Mucosa of descending colon (tissue), 3 donors: ENCODE data around the gene SDCCAG8. TPM values are rescaled to one million over a fixed set of nuclear protein-coding genes. Genes with fewer than 3 reads are reported as not detected.

Experiments used
- ATAC-seq: fragments of 200-7000 bp; cut with Tn5 transposase; one replicate; pipeline ENCODE4 v1.9.1; 2020; ENCODE audit warnings: mild to moderate bottlenecking, moderate library complexity
- DNase-seq, 3 donors: peaks; one replicate each; pipeline ENCODE4 v3.0.0-alpha.2; 2020
- H3K36me3 ChIP-seq: fragments of 200-600 bp; one replicate; pipeline ENCODE4 v1.8.0; 2021; ENCODE audit warnings: low read depth, mild to moderate bottlenecking
- H3K4me1 ChIP-seq: fragments of 200-600 bp; one replicate; pipeline ENCODE4 v1.8.0; 2021; ENCODE audit warnings: low read depth, mild to moderate bottlenecking
- H3K4me3 ChIP-seq: fragments of 200-600 bp; one replicate; pipeline ENCODE4 v1.8.0; 2021; ENCODE audit warnings: mild to moderate bottlenecking
- H3K9me3 ChIP-seq: fragments of 200-600 bp; one replicate; pipeline ENCODE4 v1.8.0; 2021; ENCODE audit warnings: mild to moderate bottlenecking
- intact Hi-C, 2 donors: fragments of 100-400 bp; cut with DNase I in 1 of 2; cut with micrococcal nuclease in 1 of 2; formaldehyde crosslinking; loops; one replicate each; pipeline versions ENCODE4 v1.11.0 to v1.11.1; 2022; cut with DNase I, micrococcal nuclease
- total RNA-seq, 3 donors: library from RNA; stranded (reverse); fragmentation: NEBNext Ultra II Directional in 2 of 3; extraction: Animal tissue kit (Norgen Biotek cat#: 25700) in 2 of 3; gene quantifications; one replicate each; pipeline versions ENCODE4 v1.2.1 to v1.2.4, GENCODE V29; 2021 to 2023
- TF ChIP-seq, protein P1 (sequence below): fragments of 200-600 bp; IDR thresholded peaks from one replicate; pipeline ENCODE4 v1.8.0; 2022; ENCODE audit warnings: antibody characterized with exemption, mild to moderate bottlenecking
- donor health status: DM: no; HTN: no; CAD: no; lungs with moderate emphysema.
- donor health status: DM: no; HTN: no; CAD: no.
- donor health status: DM: no; HTN: yes; CAD: no.

Gene SDCCAG8
- total RNA-seq, 3 donors from 2014 or later: 22.1 to 37.5 (median 34.1) TPM

- H3K4me1 ChIP-seq: no peaks in the 10 kb centered on the region
- TF ChIP-seq, protein P1, sequence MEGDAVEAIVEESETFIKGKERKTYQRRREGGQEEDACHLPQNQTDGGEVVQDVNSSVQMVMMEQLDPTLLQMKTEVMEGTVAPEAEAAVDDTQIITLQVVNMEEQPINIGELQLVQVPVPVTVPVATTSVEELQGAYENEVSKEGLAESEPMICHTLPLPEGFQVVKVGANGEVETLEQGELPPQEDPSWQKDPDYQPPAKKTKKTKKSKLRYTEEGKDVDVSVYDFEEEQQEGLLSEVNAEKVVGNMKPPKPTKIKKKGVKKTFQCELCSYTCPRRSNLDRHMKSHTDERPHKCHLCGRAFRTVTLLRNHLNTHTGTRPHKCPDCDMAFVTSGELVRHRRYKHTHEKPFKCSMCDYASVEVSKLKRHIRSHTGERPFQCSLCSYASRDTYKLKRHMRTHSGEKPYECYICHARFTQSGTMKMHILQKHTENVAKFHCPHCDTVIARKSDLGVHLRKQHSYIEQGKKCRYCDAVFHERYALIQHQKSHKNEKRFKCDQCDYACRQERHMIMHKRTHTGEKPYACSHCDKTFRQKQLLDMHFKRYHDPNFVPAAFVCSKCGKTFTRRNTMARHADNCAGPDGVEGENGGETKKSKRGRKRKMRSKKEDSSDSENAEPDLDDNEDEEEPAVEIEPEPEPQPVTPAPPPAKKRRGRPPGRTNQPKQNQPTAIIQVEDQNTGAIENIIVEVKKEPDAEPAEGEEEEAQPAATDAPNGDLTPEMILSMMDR: no peak
- no peaks in the 10 kb centered on the region for H3K9me3 ChIP-seq
- ATAC-seq (no peak), DNase-seq (no peak)
- H3K36me3 ChIP-seq: no peaks in the 10 kb centered on the region
- H3K4me3 ChIP-seq: no peak overlapping the region
- intact Hi-C loops: no loop called here
These were observed 19.5 kb downstream of the SDCCAG8 start for GRCh38 chr1:243275316-243275715.

GRCh38 chr1:243280571-243281129, 24.8 kb downstream of the SDCCAG8 start:
- TF ChIP-seq, protein P1: no peak
- Histone ChIP-seq H3K36me3 (no peaks in the 10 kb centered on the region), H3K4me1 (no peaks in the 10 kb centered on the region)

DNA sequence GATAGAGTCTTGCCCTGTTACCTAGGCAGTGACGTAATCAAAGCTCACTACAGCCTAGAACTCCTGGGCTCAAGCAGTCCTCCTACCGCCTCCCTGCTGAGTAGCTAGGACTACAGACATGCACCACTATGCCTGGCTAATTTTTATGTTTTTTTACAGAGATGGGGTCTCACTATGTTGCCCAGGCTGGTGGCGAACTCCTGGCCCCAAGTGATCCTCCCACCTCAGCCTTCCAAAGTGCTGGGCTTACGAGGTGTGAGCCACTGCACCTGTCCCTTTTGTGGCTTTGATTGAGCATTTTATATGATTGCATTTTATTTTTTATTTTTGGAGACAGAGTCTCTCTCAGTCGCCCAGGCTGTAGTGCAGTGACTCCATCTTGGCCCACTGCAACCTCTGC, 25.8 kb downstream of the SDCCAG8 start:
- TF ChIP-seq, protein P1: no peak

More at GRCh38 chr1:243280571-243281129, 24.8 kb downstream of the SDCCAG8 start:
- no peak for DNase-seq
- Histone ChIP-seq H3K4me3 (no peak overlapping the region), H3K9me3 (no peaks in the 10 kb centered on the region)
- no peak for ATAC-seq
- intact Hi-C loops: no loop called here

GRCh38 chr1:243286409-243287122, 30.7 kb downstream of the SDCCAG8 start:
- ATAC-seq (no peak), DNase-seq (no peak)
- Histone ChIP-seq H3K4me1 (no peaks in the 10 kb centered on the region), H3K9me3 (no peaks in the 10 kb centered on the region), H3K4me3 (no peak overlapping the region), H3K36me3 (no peaks in the 10 kb centered on the region)
- intact Hi-C loops: no loop called here
- TF ChIP-seq, protein P1: no peak

More for the DNA sequence above, 25.8 kb downstream of the SDCCAG8 start:
- Histone ChIP-seq H3K9me3 (no peaks in the 10 kb centered on the region), H3K4me3 (no peak overlapping the region), H3K4me1 (no peaks in the 10 kb centered on the region), H3K36me3 (no peaks in the 10 kb centered on the region)
- DNase-seq (no peak), ATAC-seq (no peak)
- intact Hi-C loops: no loop called here

GRCh38 chr1:243287123-243287460, 31.3 kb downstream of the SDCCAG8 start:
- TF ChIP-seq, protein P1: no peak
- Histone ChIP-seq H3K9me3 (no peaks in the 10 kb centered on the region), H3K4me3 (no peak overlapping the region), H3K4me1 (no peaks in the 10 kb centered on the region), H3K36me3 (no peaks in the 10 kb centered on the region)
- no peak for ATAC-seq
- no peak for DNase-seq
- intact Hi-C loops: no loop called here
